CD14-positive monocyte (primary cell): ENCODE results near the gene CCDC38. TPM values are rescaled to one million over a fixed set of nuclear protein-coding genes. Genes with fewer than 3 reads are reported as not detected.

ENCODE experiments used
- DNase-seq, 3 donors: peaks; one replicate each; pipeline ENCODE4 v3.0.0-alpha.2; 2011 to 2022
- H2AFZ ChIP-seq: 2 replicates; pipeline ENCODE4 v1.6.0; 2012; ENCODE audit warnings: mild to moderate bottlenecking, low read depth, low read length, inconsistent platforms; ENCODE audit not compliant: insufficient read depth, poor library complexity, severe bottlenecking
- H3K27ac ChIP-seq, 2 donors: 1 replicate in 1 of 2; 2 replicates in 1 of 2; pipeline ENCODE4 v1.5.1; 2012 to 2013; ENCODE audit warnings: low read length in 2 of 2, control low read depth in 1 of 2, inconsistent platforms in 1 of 2, low read depth in 1 of 2, mild to moderate bottlenecking in 1 of 2
- H3K27me3 ChIP-seq, 2 donors: one replicate each; pipeline versions ENCODE4 v1.6.0 to v1.6.1; 2011 to 2013; ENCODE audit warnings: low read length in 2 of 2; ENCODE audit not compliant: control insufficient read depth in 2 of 2, insufficient read depth in 2 of 2
- H3K36me3 ChIP-seq, 2 donors: replicated peaks in 1 of 2; 1 replicate in 1 of 2; 2 replicates in 1 of 2; pipeline versions ENCODE4 v1.5.1 to v1.6.1; 2012 to 2013; ENCODE audit warnings: low read length in 2 of 2, control low read depth in 1 of 2, inconsistent platforms in 1 of 2, mild to moderate bottlenecking in 1 of 2; ENCODE audit not compliant: insufficient read depth in 2 of 2, control insufficient read depth in 1 of 2
- H3K4me1 ChIP-seq, 2 donors: 1 replicate in 1 of 2; 2 replicates in 1 of 2; pipeline versions ENCODE4 v1.5.1 to v1.6.1; 2012 to 2013; ENCODE audit warnings: low read length in 2 of 2, control low read depth in 1 of 2, inconsistent platforms in 1 of 2, mild to moderate bottlenecking in 1 of 2, moderate library complexity in 1 of 2; ENCODE audit not compliant: insufficient read depth in 2 of 2, control insufficient read depth in 1 of 2
- H3K4me2 ChIP-seq: replicated peaks from 2 replicates; pipeline ENCODE3; 2012; ENCODE audit warnings: low read length, moderate library complexity, mild to moderate bottlenecking; ENCODE audit not compliant: poor library complexity, severe bottlenecking; ENCODE audit errors: extremely low read depth
- H3K4me3 ChIP-seq, 3 experiments: fragments of 200-600 bp in 1 of 3; sonication (generic) in 1 of 3; replicated peaks in 1 of 3; 1 replicate in 2 of 3; 2 replicates in 1 of 3; pipeline ENCODE4 v1.5.1; 2011 to 2013; ENCODE audit warnings: low read length in 3 of 3, mild to moderate bottlenecking in 3 of 3, control low read depth in 2 of 3, low read depth in 2 of 3, inconsistent platforms in 1 of 3, moderate library complexity in 1 of 3
- H3K79me2 ChIP-seq: 2 replicates; pipeline ENCODE4 v1.6.0; 2012; ENCODE audit warnings: mild to moderate bottlenecking, control low read depth, inconsistent platforms, low read length, moderate library complexity; ENCODE audit not compliant: insufficient read depth
- H3K9ac ChIP-seq: 2 replicates; pipeline ENCODE4 v1.6.0; 2017; ENCODE audit warnings: low read length, mild to moderate bottlenecking; ENCODE audit not compliant: insufficient read depth, poor library complexity, severe bottlenecking
- H3K9me3 ChIP-seq, 2 donors: replicated peaks in 1 of 2; 1 replicate in 1 of 2; 2 replicates in 1 of 2; pipeline versions ENCODE4 v1.5.1 to v1.6.1; 2012 to 2013; ENCODE audit warnings: low read length in 2 of 2, control low read depth in 1 of 2; ENCODE audit not compliant: control insufficient read depth in 1 of 2, insufficient read depth in 1 of 2
- H4K20me1 ChIP-seq: 2 replicates; pipeline ENCODE4 v1.6.0; 2012; ENCODE audit warnings: mild to moderate bottlenecking, low read length, control low read depth, moderate library complexity; ENCODE audit not compliant: insufficient read depth
- H3K27ac Mint-ChIP-seq, 7 donors: one replicate each; pipeline ENCODE4 v1.8.0; 2020; ENCODE audit warnings: mild to moderate bottlenecking in 7 of 7, mixed read lengths in 7 of 7, moderate library complexity in 6 of 7, inconsistent platforms in 2 of 7
- H3K27me3 Mint-ChIP-seq, 3 donors: one replicate each; pipeline ENCODE4 v1.8.0; 2021 to 2022; ENCODE audit warnings: low read depth in 3 of 3, mild to moderate bottlenecking in 3 of 3, mixed read lengths in 3 of 3, moderate library complexity in 3 of 3, inconsistent platforms in 1 of 3
- H3K36me3 Mint-ChIP-seq, 2 donors: one replicate each; pipeline ENCODE4 v1.8.0; 2020; ENCODE audit warnings: mixed read lengths in 2 of 2, inconsistent platforms in 1 of 2, mild to moderate bottlenecking in 1 of 2
- H3K4me1 Mint-ChIP-seq: one replicate; pipeline ENCODE4 v1.8.0; 2020; ENCODE audit warnings: mild to moderate bottlenecking, mixed read lengths
- H3K4me3 Mint-ChIP-seq, 2 donors: one replicate each; pipeline ENCODE4 v1.8.0; 2020; ENCODE audit warnings: mild to moderate bottlenecking in 2 of 2, mixed read lengths in 2 of 2, moderate library complexity in 1 of 2
- H3K9me3 Mint-ChIP-seq, 7 donors: one replicate each; pipeline ENCODE4 v1.8.0; 2020 to 2022; ENCODE audit warnings: mixed read lengths in 7 of 7, mild to moderate bottlenecking in 6 of 7, moderate library complexity in 6 of 7, inconsistent platforms in 2 of 7
- CTCF ChIP-seq: fragments of 200-600 bp; IDR thresholded peaks from one replicate; pipeline ENCODE4 v1.8.0; 2022; ENCODE audit warnings: antibody characterized with exemption, mild to moderate bottlenecking
- WGBS: methylation state at CpG from one replicate; pipeline ENCODE4 v1.1.5; 2013; ENCODE audit warnings: missing lambda C conversion rate; ENCODE audit not compliant: insufficient coverage; 5-methylcytosine and 5-hydroxymethylcytosine counted together
- intact Hi-C, 2 donors: fragments of 100-400 bp; cut with micrococcal nuclease; formaldehyde crosslinking; loops; one replicate each; pipeline versions ENCODE4 v1.15.0 to v1.15.1; 2023
- polyA plus RNA-seq, 3 donors: library from polyadenylated mRNA; depleted of rRNA in 1 of 3; unstranded in 2 of 3; stranded (reverse) in 1 of 3; fragments of 300-500 nt in 2 of 3; fragments of >200 nt in 1 of 3; fragmentation: Illumina TruSeq in 2 of 3; gene quantifications; 1 replicate in 2 of 3; 2 replicates in 1 of 3; pipeline ENCODE4 v1.2.3, GENCODE V29; 2012 to 2021

CCDC38 gene
- polyA plus RNA-seq, 3 donors = not detected

- H3K79me2 ChIP-seq = no peaks in the 10 kb centered on the region
- Mint-ChIP-seq H3K36me3 (no peaks in the 10 kb centered on the region), H3K27me3 (peaks cover 0 to 4% (median 0%) of the 10 kb centered on the region in 3 donors), H3K9me3 (no peaks in the 10 kb centered on the region), H3K27ac (no peak overlapping the region), H3K4me1 (peaks cover 13% of the 10 kb centered on the region), H3K4me3 (no peak overlapping the region)
- H3K36me3 ChIP-seq = no peaks in the 10 kb centered on the region
- H3K9ac ChIP-seq = no peak overlapping the region
- no peak overlapping the region for H3K4me3 ChIP-seq
- no peaks in the 10 kb centered on the region for H3K9me3 ChIP-seq
- H3K4me1 ChIP-seq = peaks cover 12 to 15% of the 10 kb centered on the region in 2 donors
- no peak for DNase-seq
- H3K4me2 ChIP-seq = no peak overlapping the region
- 100% methylated on average over 2 of the region's 6 CpGs for WGBS
- no peaks in the 10 kb centered on the region for H4K20me1 ChIP-seq
- H2AFZ ChIP-seq = no peak overlapping the region
- intact Hi-C loops = loop anchor here in 1 of 2 donors (5.0 kb wide), 1 partner anchor 78 kb away; no protein-coding TSS in a partner anchor
- no peak for TF ChIP-seq CTCF
- no peak overlapping the region for H3K27ac ChIP-seq
- no peaks in the 10 kb centered on the region for H3K27me3 ChIP-seq
Measured at GRCh38 chr12:95940514-95940913, 1.9 kb downstream of the CCDC38 start.

DNA sequence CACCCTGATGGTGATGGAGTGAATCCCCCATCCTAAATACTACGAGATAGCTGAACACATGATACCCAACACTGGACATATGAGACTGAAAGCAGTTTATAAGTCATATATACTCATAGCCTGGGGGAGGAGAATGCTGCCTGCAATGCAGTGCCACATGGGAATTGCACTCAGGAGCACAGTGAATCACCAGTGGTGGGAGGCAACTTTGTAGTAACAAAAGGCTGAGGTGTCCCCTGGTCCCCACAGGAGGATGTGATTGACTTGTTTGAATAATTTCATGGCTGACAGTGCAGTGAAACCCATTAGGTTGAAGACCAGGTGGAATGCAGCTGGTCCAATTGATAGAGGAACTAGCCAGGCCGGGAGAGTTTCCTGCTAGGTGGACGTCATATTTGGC lies 20.2 kb downstream of the CCDC38 start:
- H3K4me3 ChIP-seq = no peak overlapping the region
- no peak for TF ChIP-seq CTCF
- H3K9ac ChIP-seq = no peak overlapping the region
- H2AFZ ChIP-seq = no peak overlapping the region
- H3K27me3 ChIP-seq = peaks cover 0 to 2% of the 10 kb centered on the region in 2 donors
- H3K4me2 ChIP-seq = no peak overlapping the region
- H3K4me3 Mint-ChIP-seq = no peak overlapping the region
- H3K9me3 Mint-ChIP-seq = peaks cover 0 to 9% (median 3%) of the 10 kb centered on the region in 7 donors
- H3K79me2 ChIP-seq = no peaks in the 10 kb centered on the region
- no peaks in the 10 kb centered on the region for H3K4me1 ChIP-seq
- no peaks in the 10 kb centered on the region for H3K4me1 Mint-ChIP-seq
- H3K36me3 Mint-ChIP-seq = no peaks in the 10 kb centered on the region
- no peaks in the 10 kb centered on the region for H3K36me3 ChIP-seq
- H3K27ac ChIP-seq = no peak overlapping the region
- H3K27ac Mint-ChIP-seq = peak overlapping the region in 1 of 7 donors; percentile 63
- intact Hi-C loops = no loop called here
- no peaks in the 10 kb centered on the region for H4K20me1 ChIP-seq
- DNase-seq = no peak
- H3K9me3 ChIP-seq = no peaks in the 10 kb centered on the region
- peaks cover 2 to 4% (median 3%) of the 10 kb centered on the region in 3 donors for H3K27me3 Mint-ChIP-seq
- 8% methylated on average over 1 of the region's 3 CpGs for WGBS
